IMR-90 (cell line): ENCODE data around the gene EPHA6.
"Not testable (repeated sequence)": the region's sequence is repeated elsewhere in the genome, so short reads cannot be mapped to it uniquely, and the experiment has no call there.

ENCODE experiments used
- CHD1 ChIP-seq: IDR thresholded peaks from 2 replicates; pipeline ENCODE4 v1.6.1; 2012; ENCODE audit warnings: low read depth, low read length, improper control_type of control experiment
- MXI1 ChIP-seq: IDR thresholded peaks from 2 replicates; pipeline ENCODE4 v1.6.1; 2012; ENCODE audit warnings: low read depth, mild to moderate bottlenecking, low read length, moderate library complexity, borderline replicate concordance
- POLR2A ChIP-seq: IDR thresholded peaks from 2 replicates; pipeline ENCODE4 v1.6.1; 2012; ENCODE audit warnings: mild to moderate bottlenecking, low read depth, low read length
- RAD21 ChIP-seq: IDR thresholded peaks from 2 replicates; pipeline ENCODE4 v1.6.1; 2012; ENCODE audit warnings: low read length, improper control_type of control experiment
- SMC3 ChIP-seq: fragments of 150-350 bp; IDR thresholded peaks from 2 replicates; pipeline ENCODE4 v1.6.1; 2016; ENCODE audit warnings: low read depth, mild to moderate bottlenecking, antibody characterized with exemption, low read length, moderate library complexity
- TF ChIP-seq, protein P1 (sequence below): conservative IDR thresholded peaks from 2 replicates; pipeline ENCODE4 v1.5.1; 2012; ENCODE audit warnings: mild to moderate bottlenecking, low read depth, low read length, improper control_type of control experiment
- TF ChIP-seq, protein P2 (sequence below): fragments of 150-350 bp; IDR thresholded peaks from 2 replicates; pipeline ENCODE4 v1.6.1; 2017; ENCODE audit warnings: mild to moderate bottlenecking, antibody characterized with exemption, low read length, low read depth

DNA sequence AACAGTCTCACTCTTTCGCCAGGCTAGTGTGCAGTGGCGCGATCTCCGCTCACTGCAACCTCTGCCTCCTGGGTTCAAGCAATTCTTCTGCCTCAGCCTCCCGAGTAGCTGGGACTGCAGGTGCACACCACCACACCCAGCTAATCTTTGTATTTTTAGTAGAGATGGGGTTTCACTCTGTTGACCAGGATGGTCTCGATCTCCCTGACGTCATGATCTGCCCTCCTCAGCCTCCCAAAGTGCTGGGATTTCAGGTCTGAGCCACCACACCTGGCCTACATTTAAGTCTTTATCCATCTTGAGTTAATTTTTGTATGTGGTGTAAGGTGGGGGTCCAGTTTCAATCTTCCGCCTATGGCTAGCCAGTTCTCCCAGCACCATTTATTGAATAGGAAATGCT, 211.2 kb downstream of the EPHA6 start:
- not testable (repeated sequence) for TF ChIP-seq SMC3, POLR2A, CHD1, MXI1, RAD21
- TF ChIP-seq, protein P1, sequence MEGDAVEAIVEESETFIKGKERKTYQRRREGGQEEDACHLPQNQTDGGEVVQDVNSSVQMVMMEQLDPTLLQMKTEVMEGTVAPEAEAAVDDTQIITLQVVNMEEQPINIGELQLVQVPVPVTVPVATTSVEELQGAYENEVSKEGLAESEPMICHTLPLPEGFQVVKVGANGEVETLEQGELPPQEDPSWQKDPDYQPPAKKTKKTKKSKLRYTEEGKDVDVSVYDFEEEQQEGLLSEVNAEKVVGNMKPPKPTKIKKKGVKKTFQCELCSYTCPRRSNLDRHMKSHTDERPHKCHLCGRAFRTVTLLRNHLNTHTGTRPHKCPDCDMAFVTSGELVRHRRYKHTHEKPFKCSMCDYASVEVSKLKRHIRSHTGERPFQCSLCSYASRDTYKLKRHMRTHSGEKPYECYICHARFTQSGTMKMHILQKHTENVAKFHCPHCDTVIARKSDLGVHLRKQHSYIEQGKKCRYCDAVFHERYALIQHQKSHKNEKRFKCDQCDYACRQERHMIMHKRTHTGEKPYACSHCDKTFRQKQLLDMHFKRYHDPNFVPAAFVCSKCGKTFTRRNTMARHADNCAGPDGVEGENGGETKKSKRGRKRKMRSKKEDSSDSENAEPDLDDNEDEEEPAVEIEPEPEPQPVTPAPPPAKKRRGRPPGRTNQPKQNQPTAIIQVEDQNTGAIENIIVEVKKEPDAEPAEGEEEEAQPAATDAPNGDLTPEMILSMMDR, result not testable (repeated sequence)
- TF ChIP-seq, protein P2, sequence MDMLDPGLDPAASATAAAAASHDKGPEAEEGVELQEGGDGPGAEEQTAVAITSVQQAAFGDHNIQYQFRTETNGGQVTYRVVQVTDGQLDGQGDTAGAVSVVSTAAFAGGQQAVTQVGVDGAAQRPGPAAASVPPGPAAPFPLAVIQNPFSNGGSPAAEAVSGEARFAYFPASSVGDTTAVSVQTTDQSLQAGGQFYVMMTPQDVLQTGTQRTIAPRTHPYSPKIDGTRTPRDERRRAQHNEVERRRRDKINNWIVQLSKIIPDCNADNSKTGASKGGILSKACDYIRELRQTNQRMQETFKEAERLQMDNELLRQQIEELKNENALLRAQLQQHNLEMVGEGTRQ, result not testable (repeated sequence)
